ENCODE measurements around the gene CD244.
"Not testable (repeated sequence)": the region's sequence is repeated elsewhere in the genome, so short reads cannot be mapped to it uniquely, and the experiment has no call there.

The CD244 gene

GRCh38 chr1:160811147-160811546, 51.5 kb downstream of the CD244 start:
- DNase-seq (ENCODE audit: low read depth, low spot score): no peak

- no peak for DNase-seq (ENCODE audit: low read depth, low spot score)
These were observed 52.2 kb downstream of the CD244 start for GRCh38 chr1:160810486-160810885.

GRCh38 chr1:160808289-160808688, 54.4 kb downstream of the CD244 start:
- DNase-seq (ENCODE audit: low read depth, low spot score): no peak

GRCh38 chr1:160807738-160808137, 54.9 kb downstream of the CD244 start:
- DNase-seq (ENCODE audit: low read depth, low spot score): no peak

GRCh38 chr1:160807247-160807646, 55.4 kb downstream of the CD244 start:
- DNase-seq (ENCODE audit: low read depth, low spot score): no peak

- no peak for DNase-seq (ENCODE audit: low read depth, low spot score)
These were observed 55.9 kb downstream of the CD244 start for GRCh38 chr1:160806784-160807183.

GRCh38 chr1:160806109-160806665, 56.5 kb downstream of the CD244 start:
- DNase-seq (ENCODE audit: low read depth, low spot score): no peak

- no peak for DNase-seq (ENCODE audit: low read depth, low spot score)
These were observed 60.7 kb downstream of the CD244 start for GRCh38 chr1:160801836-160802580.

GRCh38 chr1:160800645-160801408, 61.9 kb downstream of the CD244 start:
- DNase-seq (ENCODE audit: low read depth, low spot score): no peak

- no peak for DNase-seq (ENCODE audit: low read depth, low spot score)
These were observed 62.5 kb downstream of the CD244 start for GRCh38 chr1:160800142-160800541.

- no peak for DNase-seq (ENCODE audit: low read depth, low spot score)
These were observed 63.0 kb downstream of the CD244 start for GRCh38 chr1:160799641-160800040.

GRCh38 chr1:160798439-160798838, 64.2 kb downstream of the CD244 start:
- DNase-seq (ENCODE audit: low read depth, low spot score): no peak

- DNase-seq (ENCODE audit: low read depth, low spot score): no peak
These were observed 64.8 kb downstream of the CD244 start for GRCh38 chr1:160797861-160798273.

GRCh38 chr1:160797271-160797709, 65.4 kb downstream of the CD244 start:
- DNase-seq (ENCODE audit: low read depth, low spot score): no peak

- no peak for DNase-seq (ENCODE audit: low read depth, low spot score)
These were observed 66.7 kb downstream of the CD244 start, which contains the start of gene LY9 for GRCh38 chr1:160795951-160796383. LY9 (plus strand) TSS chr1:160796174; CDS start chr1:160796188, 14 bp downstream.

- DNase-seq (ENCODE audit: low read depth, low spot score): no peak
These were observed 68.3 kb downstream of the CD244 start for GRCh38 chr1:160794376-160794775.

GRCh38 chr1:160789702-160790611, 72.7 kb downstream of the CD244 start:
- no peak for DNase-seq (ENCODE audit: low read depth, low spot score)

- no peak for DNase-seq (ENCODE audit: low read depth, low spot score)
These were observed 73.5 kb downstream of the CD244 start for GRCh38 chr1:160789051-160789701.

GRCh38 chr1:160782988-160783765, 79.5 kb downstream of the CD244 start:
- DNase-seq (ENCODE audit: low read depth, low spot score): not testable (repeated sequence)
